ENCODE measurements around the gene PTPRT.

The PTPRT gene

DNA sequence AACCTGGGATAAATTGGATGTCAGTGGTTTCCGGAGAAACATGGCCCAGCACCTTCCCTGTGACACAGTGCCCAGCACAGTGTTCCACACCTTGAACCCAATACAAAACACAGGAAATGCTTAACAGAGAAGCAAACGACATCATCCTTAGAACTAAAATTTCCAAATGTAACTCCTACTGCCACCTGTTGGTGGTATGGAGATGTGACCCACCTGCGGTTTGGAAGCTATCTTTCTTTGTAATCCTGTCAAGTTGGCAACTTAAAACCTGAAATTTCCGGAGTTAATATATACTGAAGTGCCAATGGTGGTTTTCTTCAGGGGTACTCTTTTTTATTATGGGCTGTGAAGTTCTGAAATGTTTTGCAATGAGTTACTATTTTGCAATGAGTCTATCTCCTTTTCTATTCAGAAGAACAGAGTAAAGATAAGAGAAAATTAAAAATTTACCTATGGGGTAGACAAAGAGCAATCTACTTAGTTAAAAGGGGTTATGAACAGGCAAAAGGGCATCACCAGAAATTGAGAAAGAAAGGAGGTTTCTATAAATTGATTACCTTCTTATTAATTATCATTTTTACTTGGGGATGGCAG, 658.8 kb downstream of the PTPRT start:
- no peak for DNase-seq

- DNase-seq: no peak
These were observed 659.5 kb downstream of the PTPRT start for GRCh38 chr20:42530191-42530590.

- no peak for DNase-seq
These were observed 665.6 kb downstream of the PTPRT start for GRCh38 chr20:42524058-42524457.

DNA sequence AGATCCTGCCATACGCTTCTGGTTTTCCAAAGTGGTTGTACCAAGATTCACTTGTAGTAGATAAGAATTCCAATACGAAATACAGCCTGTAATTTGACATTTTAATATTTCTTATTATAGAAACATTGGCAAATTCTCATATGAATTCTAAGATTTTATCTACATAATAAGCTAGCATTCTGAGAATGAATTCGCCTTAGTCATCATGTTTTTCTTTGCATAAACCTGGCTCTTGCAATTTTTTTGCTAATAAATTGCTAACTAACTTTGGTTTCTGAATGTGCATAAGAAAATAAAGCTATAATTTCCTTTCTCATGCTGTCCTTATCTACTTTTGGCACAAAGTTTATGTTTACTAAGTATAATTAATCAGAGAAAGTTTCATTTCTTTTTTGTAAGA, 673.0 kb downstream of the PTPRT start:
- DNase-seq: no peak

- no peak for DNase-seq
These were observed 679.0 kb downstream of the PTPRT start for GRCh38 chr20:42510686-42511085.

DNA sequence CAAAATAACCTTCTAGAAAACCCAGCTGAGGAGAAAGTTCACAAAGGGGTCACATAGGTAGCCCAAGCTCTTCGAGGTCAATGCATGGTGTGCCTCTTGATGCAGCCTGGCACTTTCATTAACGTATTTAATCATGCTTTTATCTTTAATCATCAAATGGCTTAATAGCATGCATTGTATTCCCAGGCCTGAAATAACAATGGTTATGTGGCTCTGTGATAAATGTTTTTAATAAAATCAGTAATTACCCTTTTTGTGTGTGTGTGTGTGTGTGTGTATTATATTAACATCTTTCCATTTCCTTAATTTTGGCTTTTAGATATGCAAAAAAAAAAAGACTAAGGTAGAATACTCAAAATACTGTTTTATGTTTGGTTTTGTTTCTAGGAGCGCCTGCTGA, 681.8 kb downstream of the PTPRT start:
- DNase-seq: no peak

GRCh38 chr20:42506397-42506796, 683.3 kb downstream of the PTPRT start:
- no peak for DNase-seq

DNA sequence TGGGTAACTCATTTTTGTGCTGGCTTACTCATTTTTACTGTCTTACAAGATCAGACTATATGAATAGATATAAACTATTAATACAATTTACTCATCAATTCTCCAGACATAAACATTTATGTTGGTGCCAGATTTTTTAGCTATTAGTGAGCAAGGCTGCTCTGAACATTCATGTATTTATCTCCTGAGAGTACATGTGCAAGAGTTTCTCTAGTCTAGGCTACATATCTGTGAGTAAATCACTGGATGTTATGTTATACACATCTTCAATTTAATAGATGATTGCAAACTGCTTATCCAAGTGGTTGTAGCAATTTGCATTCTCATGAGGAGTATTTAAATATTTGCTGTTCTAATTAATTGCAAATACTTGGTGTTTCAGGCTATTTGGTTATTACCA, 687.1 kb downstream of the PTPRT start:
- DNase-seq: no peak

DNA sequence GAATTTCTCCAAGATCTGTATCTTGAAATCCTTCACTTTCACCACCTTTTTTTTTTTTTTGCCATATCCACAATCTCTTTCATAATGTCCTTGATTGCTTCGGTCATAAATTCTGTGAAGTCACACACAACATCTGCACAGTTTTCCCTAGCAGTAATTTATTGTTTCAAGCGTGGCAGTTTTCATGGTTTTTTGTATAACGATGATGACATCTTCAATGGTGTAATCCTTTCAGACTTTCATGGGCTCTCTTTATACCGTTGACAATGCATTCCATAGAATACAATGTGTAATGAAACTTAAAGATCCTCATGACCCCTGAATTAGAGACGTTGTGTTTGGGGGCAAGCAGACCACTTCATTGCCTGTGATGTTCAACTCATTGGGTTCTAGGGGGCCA, 693.1 kb downstream of the PTPRT start:
- no peak for DNase-seq

- no peak for DNase-seq
These were observed 695.4 kb downstream of the PTPRT start for GRCh38 chr20:42494290-42494689.

DNA sequence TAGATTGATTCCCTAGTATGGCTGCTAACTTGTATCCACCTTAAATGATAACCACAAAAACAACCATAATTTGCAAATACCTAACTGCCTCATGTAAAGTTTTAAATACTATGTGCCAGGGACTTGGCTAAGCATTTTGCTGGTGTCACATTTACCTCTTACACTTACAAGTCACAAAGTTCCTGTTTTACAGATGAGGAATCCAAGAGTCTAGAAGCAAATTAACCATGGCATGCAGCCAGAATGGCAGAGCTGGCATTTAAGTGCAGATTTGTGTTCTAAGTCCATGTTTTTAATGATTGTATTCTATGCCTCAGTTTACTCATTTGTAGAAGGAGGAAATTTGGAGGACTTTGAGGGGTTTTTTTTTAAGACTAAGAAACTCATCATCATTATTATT, 696.7 kb downstream of the PTPRT start:
- no peak for DNase-seq

GRCh38 chr20:42492290-42492689, 697.4 kb downstream of the PTPRT start:
- DNase-seq: no peak

- no peak for DNase-seq
These were observed 704.1 kb downstream of the PTPRT start for GRCh38 chr20:42485556-42485955.

- DNase-seq: no peak
These were observed 704.8 kb downstream of the PTPRT start for GRCh38 chr20:42484790-42485375.

DNA sequence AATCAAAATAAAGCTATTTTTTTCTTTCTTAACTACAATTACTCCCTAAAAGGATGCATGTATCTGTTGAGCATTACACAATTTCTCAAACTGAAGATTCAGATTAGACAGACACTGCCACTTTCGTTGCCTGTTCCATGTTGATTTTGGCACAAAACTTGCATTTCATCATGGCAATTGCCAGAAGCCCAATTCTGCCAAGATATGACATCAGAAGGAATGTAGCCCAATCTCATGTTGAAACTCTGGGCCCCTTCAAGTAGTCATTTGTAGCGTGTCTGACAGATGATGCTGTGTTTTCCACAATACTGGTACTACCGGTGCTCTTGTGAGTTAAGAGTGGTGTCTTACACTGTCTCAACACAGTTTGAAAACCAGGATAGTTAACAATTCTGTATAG, 705.4 kb downstream of the PTPRT start:
- peak; percentile 2 for DNase-seq

- no peak for DNase-seq
These were observed 705.9 kb downstream of the PTPRT start for GRCh38 chr20:42483730-42484303.

DNA sequence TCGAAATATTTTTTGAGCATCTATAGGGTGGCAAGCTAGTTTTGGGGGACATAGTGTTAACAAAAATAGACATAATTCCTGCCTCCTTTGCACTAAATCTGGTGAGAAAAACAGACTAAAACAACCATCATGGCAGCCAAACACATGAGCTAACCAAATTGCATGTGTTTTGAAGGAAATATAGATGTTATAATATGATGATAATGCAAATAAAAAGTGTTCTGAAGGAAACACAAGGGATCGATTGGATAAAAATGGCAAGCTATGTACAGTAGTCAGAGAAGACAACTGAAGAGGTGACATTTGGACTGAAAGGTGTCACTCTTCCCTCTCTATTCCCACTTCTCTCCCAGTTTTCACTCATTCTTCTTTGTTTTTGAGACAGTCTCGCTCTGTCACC, 706.9 kb downstream of the PTPRT start:
- no peak for DNase-seq

DNA sequence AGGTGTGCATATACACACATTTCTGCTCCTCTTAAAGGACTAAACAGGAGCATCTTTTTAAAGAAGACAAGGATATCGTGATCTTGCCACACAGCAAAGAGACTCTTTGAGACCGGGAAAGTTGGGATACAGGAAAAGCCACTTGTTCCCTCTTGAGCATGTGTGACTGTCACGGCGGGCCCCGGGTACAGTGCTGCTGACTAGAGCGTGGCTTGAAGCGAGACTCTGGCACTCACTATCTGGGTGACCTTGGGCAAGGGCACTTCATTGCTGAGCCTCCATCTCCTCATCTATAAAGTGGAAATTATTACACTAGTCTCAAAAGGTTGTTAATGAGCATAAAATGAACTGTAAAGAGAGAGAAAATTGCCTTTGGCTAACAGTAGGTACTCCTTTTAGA, 713.9 kb downstream of the PTPRT start:
- no peak for DNase-seq

DNA sequence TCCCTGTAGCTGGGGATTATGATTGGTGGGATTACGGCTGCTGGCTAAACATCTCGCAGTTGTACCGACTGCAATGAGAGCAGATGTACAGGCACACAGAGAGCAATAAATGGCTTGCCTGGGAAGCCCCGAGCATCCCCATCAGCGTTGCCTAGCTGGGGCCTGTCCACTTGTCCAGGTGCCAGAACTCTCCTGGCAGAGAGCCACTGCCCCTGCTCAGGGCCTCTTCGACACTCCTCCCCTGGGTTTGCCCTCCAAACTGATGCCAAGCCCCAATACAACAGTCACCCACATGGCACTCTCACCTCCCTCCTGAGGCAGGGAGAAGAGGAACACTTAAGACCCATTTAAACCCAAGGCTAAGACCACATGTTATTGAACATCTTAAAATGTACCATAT, 715.1 kb downstream of the PTPRT start:
- no peak for DNase-seq

DNA sequence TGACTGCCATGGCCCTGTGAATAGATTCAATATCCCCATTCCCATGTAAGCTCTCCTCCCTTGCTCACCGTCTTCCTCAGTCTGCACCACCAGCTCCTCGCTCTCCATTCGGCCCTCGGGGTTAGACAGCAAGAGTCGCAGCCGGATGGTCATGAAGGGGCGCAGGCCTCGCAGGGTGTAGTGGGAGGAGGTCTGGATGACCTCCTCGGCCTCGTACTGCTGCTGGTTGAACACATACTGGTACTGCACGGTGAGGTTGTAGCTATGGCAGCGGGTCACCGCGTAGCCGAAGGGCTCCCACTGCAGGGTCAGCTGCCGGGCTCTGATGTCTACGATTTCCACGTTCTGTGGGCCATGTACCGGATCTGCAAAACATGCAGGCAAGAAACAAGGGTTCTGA, 717.5 kb downstream of the PTPRT start:
- DNase-seq: no peak

DNA sequence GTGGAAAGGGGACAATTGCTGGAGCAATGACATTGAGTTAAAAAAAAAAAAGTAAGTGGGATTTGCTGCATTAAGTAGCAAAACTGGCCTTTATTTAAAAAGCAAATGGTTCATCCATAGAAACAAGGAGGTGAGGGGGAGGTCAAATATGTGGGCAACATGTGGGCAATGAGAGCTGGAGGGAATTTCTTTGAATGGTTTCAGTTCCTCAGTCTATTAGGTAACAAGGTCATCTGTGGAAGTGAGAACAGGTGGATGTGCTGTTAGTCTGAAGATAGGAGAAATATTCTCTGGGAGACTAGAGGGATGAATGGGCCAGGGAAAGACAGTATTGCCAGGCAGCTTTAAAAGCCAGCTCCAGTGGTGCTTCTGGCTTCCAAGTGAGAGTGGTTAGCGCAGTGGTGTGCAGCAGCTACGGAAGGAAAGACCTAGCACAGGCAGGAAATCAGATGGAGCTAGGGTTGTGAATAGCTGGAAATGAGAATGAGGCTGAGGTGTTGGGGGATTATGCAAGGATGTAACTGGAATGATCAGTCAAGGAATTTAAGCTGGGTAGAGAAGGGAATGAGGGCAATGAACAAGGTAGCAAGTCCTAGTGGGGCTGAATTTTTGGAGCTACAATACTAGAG, 727.6 kb downstream of the PTPRT start:
- DNase-seq: no peak

DNA sequence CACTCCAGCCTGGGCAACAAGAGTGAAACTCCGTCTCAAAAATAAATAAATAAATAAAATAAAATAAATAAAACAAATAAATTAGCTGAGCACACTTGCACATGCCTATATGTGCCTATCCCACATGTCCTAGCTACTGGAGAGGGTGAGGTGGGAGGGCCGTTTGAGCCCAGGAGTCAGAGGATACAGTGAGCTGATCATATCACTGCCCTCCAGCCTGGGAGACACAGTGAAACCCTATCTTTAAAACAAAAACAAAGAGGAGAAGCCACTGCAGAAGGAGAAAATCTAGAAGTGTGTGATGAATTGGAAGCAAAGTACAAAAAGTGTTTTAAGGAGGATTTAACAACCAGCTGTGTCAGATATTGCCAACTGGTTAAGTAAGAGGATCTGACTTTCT, 728.4 kb downstream of the PTPRT start:
- DNase-seq: no peak

DNA sequence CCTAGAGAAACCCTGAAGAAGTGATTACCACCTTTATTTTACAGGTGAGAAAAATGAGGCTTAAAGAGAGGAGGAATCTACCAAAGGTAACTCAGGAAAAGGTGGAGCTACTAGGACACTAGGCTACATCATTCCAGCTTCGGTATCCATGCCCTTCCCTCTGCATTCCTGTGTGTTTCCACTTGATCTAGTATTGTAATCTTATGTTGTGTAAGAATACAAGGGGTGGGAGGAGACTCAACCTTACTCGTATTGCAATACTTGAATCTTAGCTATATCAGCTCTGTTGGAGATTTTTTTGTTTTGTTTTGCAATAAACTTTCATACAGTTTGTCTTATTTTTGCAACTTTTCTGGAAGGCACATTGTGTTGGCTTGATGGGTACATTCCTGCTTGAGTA, 742.4 kb downstream of the PTPRT start:
- no peak for DNase-seq

DNA sequence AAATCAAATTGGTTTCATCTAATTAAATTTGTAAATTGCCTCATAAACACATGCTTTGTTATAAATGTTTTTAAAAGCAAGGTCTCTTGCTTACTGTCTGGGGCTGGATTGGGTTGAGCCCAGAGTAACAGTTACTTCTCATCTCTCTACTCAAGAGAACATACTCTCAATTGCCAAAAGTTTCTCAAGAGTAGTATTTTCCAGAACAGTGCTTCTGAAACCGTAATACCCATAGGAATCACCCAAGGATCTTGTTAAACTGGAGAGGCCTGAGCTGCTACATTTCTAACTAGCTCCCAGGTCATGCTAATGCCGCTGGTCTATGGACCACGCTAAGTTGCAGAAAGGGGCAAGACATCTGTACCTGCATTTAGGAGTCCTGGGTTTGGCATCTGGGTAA, 744.9 kb downstream of the PTPRT start:
- no peak for DNase-seq

Data from fibroblast of skin of back (primary cell).